Activated naive CD4-positive, alpha-beta T cell treated with anti-CD3 and anti-CD28 coated beads for 36 hours (primary cell): Measurements from ENCODE around the gene SLC6A18. TPM values are rescaled to one million over a fixed set of nuclear protein-coding genes. Genes with fewer than 3 reads are reported as not detected.

Source experiments
- CTCF ChIA-PET: fragments of 350-600 bp; sonication (Branson Sonifier 250); formaldehyde crosslinking; loops from one replicate; lab custom pipeline; 2021; ENCODE audit warnings: antibody characterized with exemption; lab: Charles Lee
- DNase-seq: peaks from one replicate; pipeline ENCODE4 v3.0.0-alpha.2; 2020
- H3K27ac Mint-ChIP-seq: one replicate; pipeline ENCODE4 v1.8.0; 2021; ENCODE audit warnings: mild to moderate bottlenecking, mixed read lengths
- H3K27me3 Mint-ChIP-seq: one replicate; pipeline ENCODE4 v1.8.0; 2021; ENCODE audit warnings: low read depth, mixed read lengths
- H3K36me3 Mint-ChIP-seq: one replicate; pipeline ENCODE4 v1.8.0; 2021; ENCODE audit warnings: low read depth, mixed read lengths
- H3K4me1 Mint-ChIP-seq: one replicate; pipeline ENCODE4 v1.8.0; 2021; ENCODE audit warnings: low read depth, mixed read lengths
- H3K4me3 Mint-ChIP-seq: one replicate; pipeline ENCODE4 v1.8.0; 2021; ENCODE audit warnings: mild to moderate bottlenecking, moderate library complexity, mixed read lengths
- H3K9me3 Mint-ChIP-seq: one replicate; pipeline ENCODE4 v1.8.0; 2021; ENCODE audit warnings: mixed read lengths
- intact Hi-C: fragments of 100-400 bp; cut with micrococcal nuclease; formaldehyde crosslinking; loops from one replicate; pipeline ENCODE4 v1.15.1; 2023
- total RNA-seq, 2 experiments: library from RNA; stranded (reverse); gene quantifications; one replicate each; pipeline ENCODE4 v1.2.3, GENCODE V29; 2021

The SLC6A18 gene
- total RNA-seq, 2 experiments from 2014 or later, result not detected

GRCh38 chr5:1209489-1209852 is 15.7 kb upstream of the SLC6A18 start:
- Mint-ChIP-seq H3K9me3 (no peaks in the 10 kb centered on the region), H3K27me3 (peaks cover 2% of the 10 kb centered on the region), H3K36me3 (no peaks in the 10 kb centered on the region), H3K4me1 (no peaks in the 10 kb centered on the region), H3K4me3 (no peak overlapping the region), H3K27ac (no peak overlapping the region)
- intact Hi-C loops, result no loop called here
- CTCF ChIA-PET, result no interaction called here
- DNase-seq, result no peak

- Mint-ChIP-seq H3K27me3 (no peaks in the 10 kb centered on the region), H3K4me1 (no peaks in the 10 kb centered on the region), H3K27ac (no peak overlapping the region), H3K36me3 (no peaks in the 10 kb centered on the region), H3K9me3 (no peaks in the 10 kb centered on the region), H3K4me3 (no peak overlapping the region)
- DNase-seq, result no peak
- intact Hi-C loops, result no loop called here
- CTCF ChIA-PET, result no interaction called here
These were observed 15.0 kb upstream of the SLC6A18 start for GRCh38 chr5:1209896-1210776.

GRCh38 chr5:1210832-1211251 is 14.3 kb upstream of the SLC6A18 start:
- Mint-ChIP-seq H3K4me3 (no peak overlapping the region), H3K9me3 (no peaks in the 10 kb centered on the region), H3K27me3 (no peaks in the 10 kb centered on the region), H3K36me3 (no peaks in the 10 kb centered on the region), H3K4me1 (no peaks in the 10 kb centered on the region), H3K27ac (no peak overlapping the region)
- intact Hi-C loops, result no loop called here
- CTCF ChIA-PET, result no interaction called here
- no peak for DNase-seq

- intact Hi-C loops, result no loop called here
- H3K36me3 Mint-ChIP-seq, result no peaks in the 10 kb centered on the region
- no peaks in the 10 kb centered on the region for H3K4me1 Mint-ChIP-seq
- no peak overlapping the region for H3K27ac Mint-ChIP-seq
- no peaks in the 10 kb centered on the region for H3K27me3 Mint-ChIP-seq
- CTCF ChIA-PET, result no interaction called here
- no peaks in the 10 kb centered on the region for H3K9me3 Mint-ChIP-seq
- no peak for DNase-seq
- H3K4me3 Mint-ChIP-seq, result no peak overlapping the region
These were observed 13.5 kb upstream of the SLC6A18 start for GRCh38 chr5:1211701-1212100.

- CTCF ChIA-PET, result no interaction called here
- Mint-ChIP-seq H3K36me3 (no peaks in the 10 kb centered on the region), H3K27ac (no peak overlapping the region), H3K4me1 (no peaks in the 10 kb centered on the region), H3K4me3 (no peak overlapping the region), H3K27me3 (no peaks in the 10 kb centered on the region), H3K9me3 (no peaks in the 10 kb centered on the region)
- DNase-seq, result no peak
- intact Hi-C loops, result no loop called here
These were observed 12.9 kb upstream of the SLC6A18 start for GRCh38 chr5:1212271-1212670.

- CTCF ChIA-PET, result no interaction called here
- no peak overlapping the region for H3K27ac Mint-ChIP-seq
- H3K4me3 Mint-ChIP-seq, result no peak overlapping the region
- intact Hi-C loops, result no loop called here
- no peaks in the 10 kb centered on the region for H3K36me3 Mint-ChIP-seq
- peaks cover 3% of the 10 kb centered on the region for H3K4me1 Mint-ChIP-seq
- H3K27me3 Mint-ChIP-seq, result no peaks in the 10 kb centered on the region
- DNase-seq, result no peak
- no peaks in the 10 kb centered on the region for H3K9me3 Mint-ChIP-seq
These were observed 12.3 kb upstream of the SLC6A18 start for GRCh38 chr5:1212881-1213280.

- CTCF ChIA-PET, result no interaction called here
- intact Hi-C loops, result no loop called here
- DNase-seq, result no peak
- Mint-ChIP-seq H3K27me3 (no peaks in the 10 kb centered on the region), H3K9me3 (no peaks in the 10 kb centered on the region), H3K36me3 (no peaks in the 10 kb centered on the region), H3K4me3 (no peak overlapping the region), H3K27ac (no peak overlapping the region), H3K4me1 (peaks cover 4% of the 10 kb centered on the region)
These were observed 11.5 kb upstream of the SLC6A18 start for GRCh38 chr5:1213508-1214162.

- H3K4me3 Mint-ChIP-seq, result no peak overlapping the region
- no peak overlapping the region for H3K27ac Mint-ChIP-seq
- H3K9me3 Mint-ChIP-seq, result no peaks in the 10 kb centered on the region
- intact Hi-C loops, result no loop called here
- no peak for DNase-seq
- H3K36me3 Mint-ChIP-seq, result no peaks in the 10 kb centered on the region
- CTCF ChIA-PET, result interaction anchor here (1.0 kb wide), 1 partner anchor 74 kb away, joined by 3 read pairs; no protein-coding TSS in a partner anchor
- peaks cover 4% of the 10 kb centered on the region for H3K4me1 Mint-ChIP-seq
- no peaks in the 10 kb centered on the region for H3K27me3 Mint-ChIP-seq
These were observed 10.8 kb upstream of the SLC6A18 start for GRCh38 chr5:1214163-1214935.

- no peak overlapping the region for H3K4me3 Mint-ChIP-seq
- CTCF ChIA-PET, result interaction anchor here (1.0 kb wide), 1 partner anchor 74 kb away, joined by 3 read pairs; no protein-coding TSS in a partner anchor
- H3K36me3 Mint-ChIP-seq, result no peaks in the 10 kb centered on the region
- no peak overlapping the region for H3K27ac Mint-ChIP-seq
- intact Hi-C loops, result no loop called here
- peaks cover 4% of the 10 kb centered on the region for H3K4me1 Mint-ChIP-seq
- H3K9me3 Mint-ChIP-seq, result no peaks in the 10 kb centered on the region
- no peaks in the 10 kb centered on the region for H3K27me3 Mint-ChIP-seq
- DNase-seq, result no peak
These were observed 10.3 kb upstream of the SLC6A18 start for GRCh38 chr5:1214936-1215220.

GRCh38 chr5:1215320-1216096 is 9.7 kb upstream of the SLC6A18 start:
- H3K27ac Mint-ChIP-seq, result peak overlapping the region; percentile 25
- H3K4me1 Mint-ChIP-seq, result peaks cover 4% of the 10 kb centered on the region
- H3K4me3 Mint-ChIP-seq, result no peak overlapping the region
- CTCF ChIA-PET, result interaction anchor here (1.0 kb wide), 1 partner anchor 75 kb away, joined by 3 read pairs; no protein-coding TSS in a partner anchor
- DNase-seq, result no peak
- intact Hi-C loops, result no loop called here
- H3K36me3 Mint-ChIP-seq, result no peaks in the 10 kb centered on the region
- H3K27me3 Mint-ChIP-seq, result no peaks in the 10 kb centered on the region
- no peaks in the 10 kb centered on the region for H3K9me3 Mint-ChIP-seq

GRCh38 chr5:1216211-1216917 is 8.8 kb upstream of the SLC6A18 start:
- Mint-ChIP-seq H3K9me3 (no peaks in the 10 kb centered on the region), H3K4me1 (peaks cover 4% of the 10 kb centered on the region), H3K36me3 (no peaks in the 10 kb centered on the region), H3K27ac (no peak overlapping the region), H3K27me3 (no peaks in the 10 kb centered on the region), H3K4me3 (no peak overlapping the region)
- no peak for DNase-seq
- intact Hi-C loops, result no loop called here
- CTCF ChIA-PET, result interaction anchor here (0.5 kb wide), 1 partner anchor 222 kb away, joined by 3 read pairs; no protein-coding TSS in a partner anchor
